ENCODE measurements around the gene RNF144B.

- no peak for TF ChIP-seq EZH2 (IDR thresholded peaks at IDR 0.05; ENCODE audit: low read length, missing control alignments)
- no peak for TF ChIP-seq CTCF (conservative IDR thresholded peaks at IDR 0.05 in 1 of 2, IDR thresholded peaks at IDR 0.05 in 1 of 2; ENCODE audit: low read depth in 1 of 2, low read length in 2 of 2)
These were observed 42.6 kb downstream of the RNF144B start for GRCh38 chr6:18429655-18430297.

Data from fibroblast of lung (primary cell).